NCI-H526 treated with DMSO at 0.1 percent for 48 hours (cell line): ENCODE results near the gene EML4.

Source experiments
- DNase-seq: peaks from one replicate; lab custom pipeline; 2025; lab: John Stamatoyannopoulos, UW

Gene EML4

DNA sequence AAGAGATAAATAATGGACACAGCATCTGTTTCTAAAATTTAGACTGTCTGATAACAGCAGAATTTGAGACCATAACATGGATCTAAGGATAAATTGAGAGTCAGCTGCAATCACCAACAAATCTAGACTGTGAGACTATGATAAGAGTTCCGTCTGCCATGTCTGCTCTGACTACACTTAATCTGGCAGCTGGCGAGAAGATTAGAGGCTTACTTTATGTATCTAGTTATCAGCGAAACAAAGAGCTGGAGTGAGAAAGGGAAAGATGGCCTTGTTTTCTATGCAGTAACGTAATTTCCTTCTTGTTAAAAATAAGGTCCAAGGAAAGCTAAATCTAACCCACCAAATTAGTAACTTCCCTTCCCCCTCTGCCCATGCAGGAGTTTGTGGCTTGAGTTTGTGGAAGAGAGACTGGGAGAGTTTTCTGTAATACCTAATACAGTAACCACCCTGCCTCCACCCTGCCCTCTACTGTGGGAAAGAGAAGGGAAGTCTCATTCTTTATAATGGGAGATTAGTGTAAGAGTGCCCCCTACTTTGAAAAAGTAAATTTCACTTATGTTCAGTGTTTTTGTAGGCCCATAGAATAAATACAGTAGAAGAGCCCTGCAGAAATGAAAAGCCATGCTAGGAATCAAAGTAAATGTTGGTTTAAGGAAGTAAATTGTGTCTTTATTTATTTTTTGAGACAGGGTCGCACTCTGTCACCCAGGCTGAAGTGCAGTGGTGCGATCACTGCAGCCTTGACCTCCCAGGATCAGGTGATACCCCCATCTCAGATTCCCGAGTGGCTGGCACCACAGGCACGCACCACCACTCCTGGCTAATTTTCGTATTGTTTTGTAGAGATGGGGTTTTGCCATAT is 27.5 kb downstream of the EML4 start:
- no peak for DNase-seq

DNA sequence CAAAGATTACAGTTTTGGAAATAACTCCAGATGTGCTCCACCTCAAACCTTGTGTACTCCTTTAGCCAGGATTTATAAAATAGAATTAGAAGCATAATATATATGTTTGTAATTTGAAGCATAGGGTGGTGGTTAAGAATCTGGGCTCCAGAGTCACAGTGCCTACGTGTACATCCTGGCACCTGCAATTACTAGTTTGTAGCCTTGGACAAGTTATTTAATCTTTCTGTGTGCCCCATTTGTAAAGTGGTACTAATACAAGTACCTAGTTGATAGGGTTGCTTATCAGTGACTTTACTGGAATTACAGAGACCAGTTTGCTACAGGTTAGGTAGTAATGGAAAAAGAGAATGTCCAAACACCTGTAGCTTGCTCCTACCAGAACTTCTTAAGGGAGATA is 28.6 kb downstream of the EML4 start:
- DNase-seq: no peak

DNA sequence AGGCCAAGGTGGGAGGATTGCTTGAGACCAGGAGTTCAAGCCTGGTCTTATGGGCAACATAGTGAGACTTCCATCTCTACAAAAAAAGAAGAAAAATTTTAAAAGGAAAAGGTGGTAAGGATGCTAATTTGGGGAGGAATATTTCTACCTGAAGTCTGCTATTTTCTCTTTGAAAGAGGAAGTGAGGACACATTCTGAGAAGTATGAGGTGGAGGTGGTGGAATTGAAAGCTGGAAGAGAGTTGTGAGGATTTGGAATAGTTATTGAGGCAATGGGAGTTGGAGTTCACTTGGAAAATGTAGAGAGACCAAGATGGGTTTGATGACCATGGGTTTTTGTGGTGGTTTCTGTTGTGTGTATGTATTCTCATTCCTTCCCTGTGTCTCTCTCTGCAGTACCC is 29.3 kb downstream of the EML4 start:
- DNase-seq: no peak

DNA sequence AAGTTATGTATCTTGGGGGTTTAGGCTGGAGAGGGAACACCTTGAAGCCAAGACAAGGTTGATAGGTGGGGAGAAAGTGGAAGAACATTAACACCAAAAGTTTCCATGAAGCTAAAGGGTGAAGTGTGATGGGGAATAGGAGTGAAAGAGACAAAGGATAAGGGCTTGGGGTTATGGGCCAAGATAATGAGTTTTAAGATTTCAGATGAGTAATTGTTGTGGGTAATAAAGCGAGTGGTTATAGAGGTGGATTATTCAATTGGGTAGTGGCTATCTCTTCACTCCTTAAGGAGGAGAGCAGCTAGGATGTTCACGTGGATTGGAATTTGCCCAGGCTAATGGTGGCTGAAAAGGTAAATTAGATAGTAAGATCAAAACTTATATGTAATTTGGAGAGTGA is 29.8 kb downstream of the EML4 start:
- DNase-seq: no peak

DNA sequence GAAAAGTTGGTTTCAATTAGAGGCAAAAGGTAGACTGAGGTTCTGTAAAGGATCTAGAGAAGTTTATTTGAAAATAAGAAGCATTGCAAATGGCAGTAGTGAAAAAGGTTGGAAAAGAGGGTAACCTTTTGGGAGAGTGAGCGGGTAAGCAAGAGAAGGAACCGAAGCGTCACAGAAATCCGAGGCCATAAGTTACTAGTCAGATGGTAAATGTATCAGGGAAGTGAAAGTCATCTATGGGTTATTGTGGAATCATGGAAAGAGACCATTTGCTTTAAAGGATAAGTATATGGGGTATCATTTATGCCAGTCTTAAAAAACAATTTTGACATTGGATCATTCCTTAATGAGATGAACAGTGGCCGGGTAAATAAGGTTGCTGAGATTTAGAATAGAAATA is 30.5 kb downstream of the EML4 start:
- no peak for DNase-seq

DNA sequence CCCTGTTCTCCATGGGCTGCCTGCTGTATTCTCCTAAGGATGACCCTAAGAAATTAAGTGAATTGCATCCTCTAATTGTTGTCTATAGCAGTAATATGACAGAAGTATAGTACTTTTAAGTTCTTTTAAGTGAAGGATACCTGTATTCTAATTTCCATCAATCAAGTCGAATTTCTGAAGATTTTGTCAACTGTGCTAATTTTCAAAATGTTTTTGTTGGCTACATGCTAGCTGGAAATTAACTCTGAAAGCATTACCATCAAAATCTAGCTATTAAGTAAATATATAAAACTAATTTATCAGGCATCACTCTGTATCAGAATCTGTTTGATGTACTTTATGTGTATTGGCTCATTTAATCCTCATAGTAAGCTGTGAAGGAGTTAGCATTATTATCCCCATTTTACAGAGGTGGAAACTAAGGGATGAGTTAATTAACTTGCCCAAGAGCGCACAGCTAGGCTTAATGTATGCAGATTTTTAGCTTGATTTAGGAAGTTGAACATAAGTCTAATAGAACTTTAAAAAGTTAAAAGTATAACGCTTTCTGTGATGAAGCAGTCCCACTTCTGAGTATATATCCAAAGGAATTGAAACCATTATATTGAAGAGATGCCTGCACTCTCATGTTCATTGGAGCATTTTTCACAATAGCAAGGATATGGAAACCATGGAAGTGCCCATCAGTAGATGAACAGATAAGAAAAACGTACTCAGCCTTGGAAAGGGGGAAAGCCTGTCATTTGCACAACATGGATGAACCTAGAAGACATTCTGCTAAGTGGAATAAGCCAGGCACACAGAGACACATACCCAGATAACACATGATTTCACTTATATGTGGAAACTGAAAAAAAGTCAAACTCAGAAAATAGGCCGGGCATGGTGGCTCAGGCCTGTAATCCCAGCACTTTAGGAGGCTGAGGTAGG is 32.0 kb downstream of the EML4 start:
- no peak for DNase-seq

DNA sequence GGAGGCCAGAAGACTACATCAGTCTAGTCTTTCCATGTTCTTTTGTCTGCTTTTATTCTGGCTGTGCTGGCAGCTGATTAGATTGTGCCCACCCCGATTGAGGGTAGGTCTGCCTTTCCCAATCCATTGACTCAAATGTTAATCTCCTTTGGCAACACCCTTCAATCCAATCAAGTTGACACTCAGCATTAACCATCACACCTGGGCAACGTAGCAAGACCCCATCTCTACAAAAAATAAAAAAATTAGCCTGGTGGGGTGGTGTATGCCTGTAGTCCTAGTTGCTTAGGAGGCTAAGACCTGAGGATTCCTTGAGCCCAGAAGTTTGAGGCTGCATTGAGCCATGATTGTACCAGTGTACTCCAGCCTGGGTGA is 33.5 kb downstream of the EML4 start:
- no peak for DNase-seq

DNA sequence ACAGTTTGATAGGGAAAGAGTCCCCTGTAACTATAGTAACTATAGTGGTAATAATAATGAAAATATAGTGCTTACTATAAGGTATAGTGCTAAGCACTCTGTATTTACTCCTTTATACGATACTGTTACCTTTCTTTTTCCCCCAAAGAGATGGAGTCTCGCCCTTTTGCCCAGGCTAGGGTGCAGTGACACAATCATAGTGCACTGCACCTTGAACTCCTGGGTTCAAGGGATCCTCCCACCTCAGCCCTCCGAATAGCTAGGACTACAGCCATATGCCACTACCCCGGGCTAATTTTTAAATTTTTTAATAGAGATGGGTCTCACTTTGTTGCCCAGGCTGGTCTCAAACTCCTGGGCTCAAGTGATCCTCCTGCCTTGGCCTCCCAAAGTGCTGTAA is 34.6 kb downstream of the EML4 start:
- DNase-seq: no peak

DNA sequence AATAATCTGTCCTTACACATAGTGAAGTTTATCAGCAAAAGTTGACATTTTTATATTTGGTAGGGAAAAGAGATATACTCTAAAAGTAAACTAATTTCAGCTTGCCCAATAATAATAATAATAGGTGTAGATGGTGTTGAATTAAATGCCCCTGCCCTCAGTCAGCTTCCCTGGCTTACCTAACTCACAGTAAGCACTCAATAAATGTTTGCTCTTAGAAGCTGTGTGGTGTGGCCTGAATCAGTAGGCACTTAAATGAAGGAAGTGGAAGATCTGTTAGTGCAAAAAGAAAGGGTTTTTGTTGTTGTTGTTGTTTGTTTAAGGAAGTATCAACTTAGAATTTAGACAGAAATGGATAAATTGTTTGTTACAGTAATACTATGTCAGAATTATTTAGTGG is 36.2 kb downstream of the EML4 start:
- DNase-seq: no peak

DNA sequence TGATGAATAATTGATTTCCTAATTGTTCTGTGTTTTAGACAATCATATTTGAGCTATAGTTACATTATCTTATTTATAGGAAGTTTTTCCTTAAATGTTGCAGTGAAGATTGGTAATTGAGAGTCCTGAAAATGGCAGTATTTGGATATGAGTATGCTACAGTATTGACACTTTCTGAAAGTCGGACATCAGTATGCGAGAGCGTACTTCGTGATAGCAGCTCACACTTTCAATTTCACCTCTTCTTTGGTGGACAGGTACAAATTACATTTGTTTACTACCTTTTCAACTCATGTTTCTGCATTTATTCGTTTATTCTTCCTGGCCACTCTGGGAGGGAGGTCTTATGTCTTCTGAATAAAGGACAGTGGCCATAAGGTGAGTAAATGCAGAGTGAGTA is 38.7 kb downstream of the EML4 start:
- no peak for DNase-seq

DNA sequence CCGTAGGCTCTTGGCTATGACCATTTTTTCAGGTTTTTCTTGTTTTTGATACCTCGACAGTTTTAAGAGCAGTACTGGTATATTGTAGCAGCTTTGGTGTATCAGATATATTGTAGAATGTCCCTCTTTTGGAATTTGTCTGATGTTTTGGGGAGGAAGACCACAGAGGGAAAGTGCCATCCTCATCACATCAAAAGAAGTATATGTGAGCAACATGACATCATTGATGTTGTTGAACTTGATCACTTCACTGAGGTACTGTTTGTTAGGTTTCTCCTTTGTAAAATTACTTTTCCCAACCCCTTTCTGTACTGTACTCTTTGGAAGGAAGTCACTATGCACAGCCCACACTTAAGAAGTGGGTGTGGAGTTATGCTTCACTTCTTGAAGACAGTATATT is 41.0 kb downstream of the EML4 start:
- DNase-seq: no peak

DNA sequence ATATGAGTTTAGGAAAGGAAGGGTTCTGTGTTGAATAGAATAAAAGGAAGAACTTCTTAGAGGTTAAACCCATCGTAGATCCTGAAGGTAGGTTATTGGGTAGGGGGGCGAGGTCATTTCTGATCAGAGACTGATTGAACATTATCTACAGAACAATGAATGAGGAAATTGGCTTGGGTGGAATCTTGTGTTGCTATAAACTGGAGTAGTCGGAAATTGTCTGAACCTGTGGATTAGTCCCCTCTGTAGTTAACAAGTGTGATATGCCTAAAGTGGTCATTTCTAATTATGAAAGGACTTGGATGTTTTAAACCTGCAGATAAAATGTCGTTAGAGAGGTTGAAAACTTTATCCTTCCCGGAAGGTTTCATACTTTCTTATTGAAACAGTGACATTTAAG is 42.1 kb downstream of the EML4 start:
- no peak for DNase-seq

DNA sequence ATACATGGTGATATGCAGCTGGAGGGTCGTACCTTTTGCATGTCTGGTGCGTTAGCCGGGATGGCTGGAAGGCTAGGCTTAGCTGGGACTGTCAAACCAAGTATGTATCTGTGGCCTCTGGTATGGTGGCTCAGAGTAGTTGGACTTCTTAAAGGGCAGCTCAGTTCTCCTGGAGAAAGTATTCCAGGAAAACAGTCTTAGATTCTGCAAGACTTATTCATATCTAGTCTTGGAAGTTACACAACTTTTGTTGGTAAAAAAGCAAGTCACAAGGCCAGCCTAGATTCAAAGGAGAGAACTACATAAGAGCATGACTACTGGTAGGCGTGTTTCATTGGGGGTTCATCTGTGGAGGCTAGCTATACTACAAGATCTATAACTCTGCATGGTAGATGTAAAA is 45.5 kb downstream of the EML4 start:
- no peak for DNase-seq

DNA sequence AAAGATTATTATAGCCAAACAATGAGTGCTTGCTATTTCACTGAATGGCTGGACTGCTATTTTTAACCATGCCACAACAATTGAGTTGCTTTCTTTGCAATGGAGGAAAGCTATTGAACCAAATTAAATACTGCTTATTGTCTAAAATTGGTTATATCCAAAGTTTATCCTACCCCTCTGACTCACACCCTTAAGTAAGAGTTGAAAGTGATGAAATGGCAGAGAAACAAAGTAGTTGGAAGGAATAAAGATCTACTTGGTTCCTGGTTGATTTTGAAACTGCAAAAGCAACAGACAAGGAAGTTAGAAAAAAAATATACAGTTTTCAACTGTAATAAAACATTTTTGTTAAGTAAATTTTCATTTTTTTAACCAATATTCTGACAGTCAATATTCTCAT is 47.5 kb downstream of the EML4 start:
- no peak for DNase-seq

DNA sequence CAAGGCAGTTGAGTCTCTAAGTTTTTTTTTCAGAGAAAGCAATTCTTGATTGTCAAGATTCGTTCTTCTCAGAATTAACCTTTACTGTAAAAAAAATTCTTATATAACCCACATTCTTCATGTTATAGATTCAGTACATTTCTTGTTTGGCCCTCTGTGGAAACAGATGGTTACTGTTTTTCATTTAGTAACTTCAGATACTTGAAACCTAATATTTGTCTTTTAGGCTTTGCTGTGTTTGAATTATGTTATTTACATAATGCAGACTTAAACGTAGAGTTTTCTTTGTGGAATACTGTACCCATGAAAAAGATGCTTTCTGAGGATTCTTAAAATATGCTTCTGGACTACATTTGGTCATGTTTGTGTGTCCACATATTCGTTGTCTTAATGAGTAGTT is 48.2 kb downstream of the EML4 start:
- no peak for DNase-seq

DNA sequence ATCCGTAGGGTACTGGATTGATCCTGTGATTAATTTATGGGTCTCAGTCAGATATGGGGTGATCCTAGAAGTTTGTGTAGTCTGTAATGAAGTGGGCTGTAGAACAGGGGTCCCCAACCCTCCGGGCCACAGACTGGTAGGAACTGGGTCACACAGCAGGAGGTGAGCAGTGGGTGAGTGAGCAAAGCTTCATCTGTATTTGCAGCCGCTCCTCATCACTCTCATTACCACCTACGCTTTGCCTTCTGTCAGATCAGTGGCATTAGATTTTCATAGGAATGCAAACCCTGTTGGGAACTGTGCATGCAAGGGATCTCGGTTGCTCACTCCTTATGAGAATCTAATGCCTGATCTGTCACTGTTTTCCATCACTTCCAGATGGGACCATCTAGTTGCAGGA is 48.8 kb downstream of the EML4 start:
- DNase-seq: no peak

DNA sequence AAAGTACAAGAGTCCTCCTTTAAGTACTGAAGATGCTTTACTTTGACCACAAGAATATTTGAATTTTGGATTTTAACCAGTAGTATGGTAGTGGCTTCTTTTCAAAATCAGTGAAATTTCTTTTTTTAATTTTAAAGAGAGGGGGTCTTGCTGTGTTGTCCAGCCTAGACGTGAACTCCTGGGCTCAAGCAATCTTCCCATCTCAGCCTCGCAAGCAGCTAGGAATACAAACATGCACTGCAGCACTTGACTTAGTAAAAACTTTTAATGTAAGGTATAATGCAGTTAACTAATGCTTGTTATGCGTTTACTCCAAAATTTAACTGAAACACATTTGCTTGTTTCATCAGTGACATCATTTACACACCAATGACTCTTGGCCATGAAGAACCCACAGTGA is 49.6 kb downstream of the EML4 start:
- DNase-seq: no peak

DNA sequence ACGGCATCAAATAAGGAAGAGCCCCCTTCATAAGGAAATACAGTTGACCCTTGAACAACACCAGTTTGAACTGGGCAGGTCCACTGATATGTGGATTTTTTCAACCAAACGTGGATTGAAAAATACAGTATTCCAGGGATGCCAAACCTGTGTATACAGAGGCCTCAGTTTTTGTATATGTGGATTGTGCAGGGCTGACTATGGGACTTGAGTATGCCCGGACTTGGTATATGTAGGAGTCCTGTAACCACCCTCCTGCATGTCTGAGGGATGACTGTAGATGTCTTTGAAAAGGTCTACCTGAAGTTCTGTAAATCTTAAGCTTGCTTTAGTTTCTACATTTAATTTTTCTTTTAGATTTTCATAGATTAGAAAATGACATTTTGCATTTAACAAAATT is 50.0 kb downstream of the EML4 start:
- DNase-seq: no peak

DNA sequence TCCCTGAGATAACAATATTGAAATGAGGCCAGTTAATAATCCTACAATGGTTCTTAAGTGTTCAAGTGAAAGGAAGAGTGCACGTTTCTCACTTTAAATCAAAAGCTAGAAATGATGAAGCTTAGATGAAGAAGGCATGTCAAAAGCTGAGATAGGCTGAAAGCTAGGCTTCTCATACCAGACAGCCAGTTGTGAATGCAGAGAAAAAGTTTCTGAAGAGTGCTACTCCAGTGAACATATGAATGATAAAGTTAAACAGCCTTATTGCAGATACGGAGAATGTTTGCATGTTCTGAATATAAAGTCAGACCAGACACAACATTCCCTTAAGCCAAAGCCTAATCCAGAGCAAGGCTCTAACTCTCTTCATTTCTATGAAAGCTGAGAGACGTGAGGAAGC is 51.4 kb downstream of the EML4 start:
- no peak for DNase-seq

DNA sequence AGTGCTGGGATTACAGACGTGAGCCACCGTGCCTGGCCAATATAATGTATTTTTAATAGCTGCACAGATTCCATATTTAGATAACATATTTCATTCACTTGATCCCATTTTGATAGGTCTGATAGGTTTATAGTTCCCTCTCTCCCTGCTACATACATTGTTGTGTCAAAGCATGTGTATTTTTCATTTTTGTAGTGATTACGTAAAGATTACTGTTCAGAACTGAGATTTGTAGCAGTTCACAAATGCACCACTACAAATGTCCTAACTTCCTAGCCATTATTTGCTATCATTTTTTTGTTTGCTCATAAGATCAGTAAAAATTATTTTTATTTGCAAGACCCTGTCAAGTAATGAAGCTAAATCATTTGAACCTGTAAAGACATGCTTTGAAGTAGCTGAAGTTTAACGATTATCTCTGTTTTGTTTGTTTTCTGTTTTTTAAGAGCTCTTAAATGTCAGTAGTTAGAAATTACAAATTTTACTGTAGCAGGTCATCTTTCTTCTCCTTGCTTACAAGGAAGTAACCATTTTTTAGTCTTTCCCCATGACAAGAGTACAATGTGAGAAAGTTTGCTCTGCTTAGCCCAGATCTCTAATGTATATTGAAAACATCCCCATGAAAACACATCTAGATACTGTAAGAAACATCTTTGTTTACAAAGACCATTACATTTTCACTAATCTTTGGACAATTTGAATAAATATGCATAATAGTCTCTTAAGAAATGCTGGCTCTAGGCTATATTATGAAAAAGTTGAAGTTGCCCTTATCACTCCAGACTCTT is 54.1 kb downstream of the EML4 start:
- DNase-seq: no peak

DNA sequence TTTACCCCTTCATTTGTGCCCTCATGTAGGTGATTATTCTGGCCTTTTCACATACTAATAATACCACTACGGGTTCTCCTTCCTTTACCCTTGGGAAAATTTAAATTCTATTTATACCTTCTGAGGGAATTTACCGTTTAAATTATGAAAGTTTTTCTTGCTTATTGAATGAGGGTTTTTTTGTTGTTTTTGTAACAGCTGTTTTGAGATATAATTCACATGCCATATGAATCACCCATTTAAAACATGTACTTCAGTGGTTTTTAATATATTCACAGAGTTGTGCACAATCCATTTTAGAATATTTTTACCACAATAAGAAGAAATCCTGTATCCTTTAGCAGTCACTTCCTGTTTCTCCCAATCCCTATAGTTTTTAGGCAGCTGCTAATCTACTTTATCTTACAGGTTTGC is 54.7 kb downstream of the EML4 start:
- no peak for DNase-seq

DNA sequence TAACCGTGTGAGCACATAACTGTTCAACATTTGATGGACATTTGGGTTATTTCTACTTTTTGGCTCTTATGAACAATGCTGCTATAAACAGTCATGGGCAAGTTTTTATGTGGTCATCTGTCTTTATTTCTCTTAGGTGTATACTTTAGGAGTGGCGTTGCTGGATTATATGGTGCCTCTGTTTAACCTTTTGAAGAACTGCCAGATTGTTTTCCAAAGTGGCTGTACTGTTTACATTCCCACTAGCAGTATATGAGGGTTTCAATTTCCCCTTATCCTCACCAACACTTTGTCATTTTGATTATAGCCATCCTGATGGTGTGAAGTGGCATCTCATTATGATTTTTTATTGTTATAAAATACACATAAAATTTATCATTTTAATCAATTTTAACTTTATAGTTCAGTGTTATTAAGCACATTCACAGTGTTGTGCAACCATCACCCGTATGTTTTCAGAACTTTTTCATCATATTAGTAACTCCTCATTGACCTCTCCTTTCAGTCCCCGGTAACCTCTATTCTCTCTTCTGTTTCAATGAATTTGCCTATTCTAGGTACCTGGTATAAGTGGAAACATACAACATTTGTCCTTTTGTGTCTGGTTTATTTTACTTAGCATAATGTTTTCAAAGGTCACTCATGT is 55.4 kb downstream of the EML4 start:
- no peak for DNase-seq
